Measurements from ENCODE around the gene CLUH.

Gene CLUH

GRCh38 chr17:2711608-2712299, at the start of gene CLUH:
CLUH (minus strand) TSS chr17:2711764; CDS start chr17:2711661, 103 bp downstream.
- peak; percentile 97 to 98 for DNase-seq

GRCh38 chr17:2758870-2759269, 47.3 kb upstream of the CLUH start:
- DNase-seq, result no peak

GRCh38 chr17:2755891-2756724, 44.5 kb upstream of the CLUH start:
- no peak for DNase-seq

GRCh38 chr17:2751491-2751890, 39.9 kb upstream of the CLUH start:
- no peak for DNase-seq

GRCh38 chr17:2750721-2751120, 39.2 kb upstream of the CLUH start:
- no peak for DNase-seq

- DNase-seq, result peak; percentile 66
These were observed 38.2 kb upstream of the CLUH start for GRCh38 chr17:2749784-2750181.

- DNase-seq, result no peak
These were observed 37.7 kb upstream of the CLUH start, which contains the start of gene CCDC92B for GRCh38 chr17:2749058-2749783. CCDC92B (minus strand) TSS chr17:2749652; CDS start chr17:2735145, 14,507 bp downstream.

- no peak for DNase-seq
These were observed 33.9 kb upstream of the CLUH start for GRCh38 chr17:2745317-2746037.

- no peak for DNase-seq
These were observed 26.1 kb upstream of the CLUH start for GRCh38 chr17:2737693-2738092.

GRCh38 chr17:2736956-2737355, 25.4 kb upstream of the CLUH start:
- DNase-seq, result no peak

GRCh38 chr17:2735896-2736295, 24.3 kb upstream of the CLUH start:
- DNase-seq, result no peak

GRCh38 chr17:2734939-2735338, 23.4 kb upstream of the CLUH start:
- DNase-seq, result no peak

- no peak for DNase-seq
These were observed 20.2 kb upstream of the CLUH start for GRCh38 chr17:2731807-2732206.

- no peak for DNase-seq
These were observed 19.3 kb upstream of the CLUH start for GRCh38 chr17:2730764-2731353.

- DNase-seq, result peak; percentile 38 to 49
These were observed 13.2 kb upstream of the CLUH start for GRCh38 chr17:2724784-2725164.

- no peak for DNase-seq
These were observed 12.6 kb upstream of the CLUH start for GRCh38 chr17:2723997-2724783.

GRCh38 chr17:2723505-2723996, 12.0 kb upstream of the CLUH start:
- no peak for DNase-seq

- no peak for DNase-seq
These were observed 11.0 kb upstream of the CLUH start for GRCh38 chr17:2722611-2723010.

- no peak for DNase-seq
These were observed 10.0 kb upstream of the CLUH start for GRCh38 chr17:2721603-2722002.

- DNase-seq, result no peak
These were observed 8.3 kb upstream of the CLUH start for GRCh38 chr17:2719861-2720260.

All from activated CD4-positive, alpha-beta T cell treated with anti-CD3 and anti-CD28 coated beads for 4 hours (primary cell).